ENCODE measurements around the gene MRPL4. TPM values are rescaled to one million over a fixed set of nuclear protein-coding genes. Genes with fewer than 3 reads are reported as not detected.

MRPL4 gene
- total and polyA plus RNA-seq, 10 of the 15 experiments (the other 5 are each of a cell fraction or from before 2014, with no cell fraction given): 0.79 to 221 (median 112) TPM

- no peak for TF ChIP-seq EP300 (IDR thresholded peaks at IDR 0.05; ENCODE audit: borderline replicate concordance in 1 of 2, control insufficient read depth in 1 of 2, low read depth in 2 of 2, low read length in 2 of 2)
- TF ChIP-seq LARP7 (IDR thresholded peaks at IDR 0.05): no peak
- TF ChIP-seq IKZF2 (IDR thresholded peaks at IDR 0.05): peak; percentile 79 to 95
- TF ChIP-seq CBFB (IDR thresholded peaks at IDR 0.05; ENCODE audit: low read depth): 0 out of 2 replicates have a peak, but pooled peaks have one; percentile 19
- TF ChIP-seq, protein P1, sequence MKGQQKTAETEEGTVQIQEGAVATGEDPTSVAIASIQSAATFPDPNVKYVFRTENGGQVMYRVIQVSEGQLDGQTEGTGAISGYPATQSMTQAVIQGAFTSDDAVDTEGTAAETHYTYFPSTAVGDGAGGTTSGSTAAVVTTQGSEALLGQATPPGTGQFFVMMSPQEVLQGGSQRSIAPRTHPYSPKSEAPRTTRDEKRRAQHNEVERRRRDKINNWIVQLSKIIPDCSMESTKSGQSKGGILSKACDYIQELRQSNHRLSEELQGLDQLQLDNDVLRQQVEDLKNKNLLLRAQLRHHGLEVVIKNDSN (IDR thresholded peaks at IDR 0.05; ENCODE audit: borderline replicate concordance, extremely low read length, insufficient read depth, low read depth, low read length): no peak
- TF ChIP-seq CBX3 (IDR thresholded peaks at IDR 0.05; ENCODE audit: borderline replicate concordance, low read depth): no peak
- peak; percentile 98 for TF ChIP-seq ZNF217 (IDR thresholded peaks at IDR 0.05)
- no peak for TF ChIP-seq PML (IDR thresholded peaks at IDR 0.05; ENCODE audit: low read length)
- TF ChIP-seq RAD51 (IDR thresholded peaks at IDR 0.05): peak; percentile 42; the same call in 1 of the 2 replicates
- TF ChIP-seq WRNIP1 (IDR thresholded peaks at IDR 0.05; ENCODE audit: borderline replicate concordance, low read depth, low read length): peak; percentile 39; the same call in 1 of the 2 replicates
- peak; percentile 55; the same call in 1 of the 3 replicates for TF ChIP-seq POU2F2 (IDR thresholded peaks at IDR 0.05; ENCODE audit: borderline replicate concordance, low read depth, low read length)
- TF ChIP-seq MXI1 (IDR thresholded peaks at IDR 0.05; ENCODE audit: low read depth, low read length): no peak
- TF ChIP-seq, protein P2, sequence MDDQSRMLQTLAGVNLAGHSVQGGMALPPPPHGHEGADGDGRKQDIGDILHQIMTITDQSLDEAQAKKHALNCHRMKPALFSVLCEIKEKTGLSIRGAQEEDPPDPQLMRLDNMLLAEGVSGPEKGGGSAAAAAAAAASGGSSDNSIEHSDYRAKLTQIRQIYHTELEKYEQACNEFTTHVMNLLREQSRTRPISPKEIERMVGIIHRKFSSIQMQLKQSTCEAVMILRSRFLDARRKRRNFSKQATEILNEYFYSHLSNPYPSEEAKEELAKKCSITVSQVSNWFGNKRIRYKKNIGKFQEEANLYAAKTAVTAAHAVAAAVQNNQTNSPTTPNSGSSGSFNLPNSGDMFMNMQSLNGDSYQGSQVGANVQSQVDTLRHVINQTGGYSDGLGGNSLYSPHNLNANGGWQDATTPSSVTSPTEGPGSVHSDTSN (IDR thresholded peaks at IDR 0.05; ENCODE audit: insufficient replicate concordance, low read depth, low read length): no peak
- peak; percentile 47 for TF ChIP-seq NR2F1 (conservative IDR thresholded peaks at IDR 0.05)
- no peak for TF ChIP-seq NFIC (IDR thresholded peaks at IDR 0.05; ENCODE audit: low read depth, low read length)
- no peak for TF ChIP-seq NR2C1 (IDR thresholded peaks at IDR 0.05)
- TF ChIP-seq KAT2A (conservative IDR thresholded peaks at IDR 0.05; ENCODE audit: control insufficient read depth, low read depth, low read length): no peak
- no peak for TF ChIP-seq CHD4 (IDR thresholded peaks at IDR 0.05)
- no peak for TF ChIP-seq PAX8 (IDR thresholded peaks at IDR 0.05)
- TF ChIP-seq NBN (IDR thresholded peaks at IDR 0.05): peak; percentile 60; the same call in 1 of the 2 replicates
- TF ChIP-seq, protein P3, sequence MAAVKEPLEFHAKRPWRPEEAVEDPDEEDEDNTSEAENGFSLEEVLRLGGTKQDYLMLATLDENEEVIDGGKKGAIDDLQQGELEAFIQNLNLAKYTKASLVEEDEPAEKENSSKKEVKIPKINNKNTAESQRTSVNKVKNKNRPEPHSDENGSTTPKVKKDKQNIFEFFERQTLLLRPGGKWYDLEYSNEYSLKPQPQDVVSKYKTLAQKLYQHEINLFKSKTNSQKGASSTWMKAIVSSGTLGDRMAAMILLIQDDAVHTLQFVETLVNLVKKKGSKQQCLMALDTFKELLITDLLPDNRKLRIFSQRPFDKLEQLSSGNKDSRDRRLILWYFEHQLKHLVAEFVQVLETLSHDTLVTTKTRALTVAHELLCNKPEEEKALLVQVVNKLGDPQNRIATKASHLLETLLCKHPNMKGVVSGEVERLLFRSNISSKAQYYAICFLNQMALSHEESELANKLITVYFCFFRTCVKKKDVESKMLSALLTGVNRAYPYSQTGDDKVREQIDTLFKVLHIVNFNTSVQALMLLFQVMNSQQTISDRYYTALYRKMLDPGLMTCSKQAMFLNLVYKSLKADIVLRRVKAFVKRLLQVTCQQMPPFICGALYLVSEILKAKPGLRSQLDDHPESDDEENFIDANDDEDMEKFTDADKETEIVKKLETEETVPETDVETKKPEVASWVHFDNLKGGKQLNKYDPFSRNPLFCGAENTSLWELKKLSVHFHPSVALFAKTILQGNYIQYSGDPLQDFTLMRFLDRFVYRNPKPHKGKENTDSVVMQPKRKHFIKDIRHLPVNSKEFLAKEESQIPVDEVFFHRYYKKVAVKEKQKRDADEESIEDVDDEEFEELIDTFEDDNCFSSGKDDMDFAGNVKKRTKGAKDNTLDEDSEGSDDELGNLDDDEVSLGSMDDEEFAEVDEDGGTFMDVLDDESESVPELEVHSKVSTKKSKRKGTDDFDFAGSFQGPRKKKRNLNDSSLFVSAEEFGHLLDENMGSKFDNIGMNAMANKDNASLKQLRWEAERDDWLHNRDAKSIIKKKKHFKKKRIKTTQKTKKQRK (IDR thresholded peaks at IDR 0.05; ENCODE audit: low read depth, low read length): 0 out of 2 replicates have a peak, but pooled peaks have one; percentile 12
- TF ChIP-seq SMAD5 (IDR thresholded peaks at IDR 0.05; ENCODE audit: low read depth): no peak
Observed at GRCh38 chr19:10269333-10270179, 17.5 kb downstream of the MRPL4 start (continued).

Data from GM12878 (cell line).